ENCODE data around the gene EIF2D.

DNA sequence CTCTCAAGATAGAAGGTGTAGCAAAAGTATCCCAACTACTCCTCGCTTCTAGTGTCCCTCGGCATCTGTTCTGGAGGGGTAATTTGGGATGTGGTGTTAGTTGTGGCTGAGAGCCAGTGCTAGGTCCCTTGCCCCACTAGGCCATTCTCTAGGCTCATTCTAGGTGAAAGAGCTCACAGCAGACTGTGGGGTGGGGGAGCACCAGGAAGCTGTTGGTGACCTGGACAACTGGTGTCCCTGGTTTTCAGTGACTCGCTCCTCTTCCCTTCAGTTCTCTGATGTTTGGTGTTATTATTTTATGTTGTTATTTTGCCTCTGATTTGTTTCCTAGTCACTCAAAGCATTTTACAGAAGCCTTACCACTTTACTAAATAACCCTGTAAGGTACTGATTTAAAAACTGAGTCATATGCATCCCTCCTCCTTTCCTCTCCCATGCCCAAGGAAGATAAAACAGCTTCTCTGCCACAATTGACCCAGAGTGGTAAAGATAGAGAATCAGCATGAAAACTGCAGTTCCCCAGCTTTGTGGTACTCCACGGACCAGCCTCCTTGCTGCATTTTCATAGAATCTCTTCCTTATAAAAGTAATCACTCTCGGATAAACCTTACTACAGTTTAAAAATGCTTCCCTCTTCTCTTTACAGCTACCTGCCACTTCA is 37.1 kb upstream of the EIF2D start:
- TF ChIP-seq, protein P1, sequence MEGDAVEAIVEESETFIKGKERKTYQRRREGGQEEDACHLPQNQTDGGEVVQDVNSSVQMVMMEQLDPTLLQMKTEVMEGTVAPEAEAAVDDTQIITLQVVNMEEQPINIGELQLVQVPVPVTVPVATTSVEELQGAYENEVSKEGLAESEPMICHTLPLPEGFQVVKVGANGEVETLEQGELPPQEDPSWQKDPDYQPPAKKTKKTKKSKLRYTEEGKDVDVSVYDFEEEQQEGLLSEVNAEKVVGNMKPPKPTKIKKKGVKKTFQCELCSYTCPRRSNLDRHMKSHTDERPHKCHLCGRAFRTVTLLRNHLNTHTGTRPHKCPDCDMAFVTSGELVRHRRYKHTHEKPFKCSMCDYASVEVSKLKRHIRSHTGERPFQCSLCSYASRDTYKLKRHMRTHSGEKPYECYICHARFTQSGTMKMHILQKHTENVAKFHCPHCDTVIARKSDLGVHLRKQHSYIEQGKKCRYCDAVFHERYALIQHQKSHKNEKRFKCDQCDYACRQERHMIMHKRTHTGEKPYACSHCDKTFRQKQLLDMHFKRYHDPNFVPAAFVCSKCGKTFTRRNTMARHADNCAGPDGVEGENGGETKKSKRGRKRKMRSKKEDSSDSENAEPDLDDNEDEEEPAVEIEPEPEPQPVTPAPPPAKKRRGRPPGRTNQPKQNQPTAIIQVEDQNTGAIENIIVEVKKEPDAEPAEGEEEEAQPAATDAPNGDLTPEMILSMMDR (conservative IDR thresholded peaks at IDR 0.05; ENCODE audit: low read depth, low read length), result no peak
- TF ChIP-seq EZH2 (IDR thresholded peaks at IDR 0.05; ENCODE audit: low read length, unreplicated experiment), result no peak

All from PC-3 (cell line).